ENCODE data around the gene COPS7B.
A peak's percentile ranks its signal among the peaks of the same experiment; 100 is the strongest.

The COPS7B gene

DNA sequence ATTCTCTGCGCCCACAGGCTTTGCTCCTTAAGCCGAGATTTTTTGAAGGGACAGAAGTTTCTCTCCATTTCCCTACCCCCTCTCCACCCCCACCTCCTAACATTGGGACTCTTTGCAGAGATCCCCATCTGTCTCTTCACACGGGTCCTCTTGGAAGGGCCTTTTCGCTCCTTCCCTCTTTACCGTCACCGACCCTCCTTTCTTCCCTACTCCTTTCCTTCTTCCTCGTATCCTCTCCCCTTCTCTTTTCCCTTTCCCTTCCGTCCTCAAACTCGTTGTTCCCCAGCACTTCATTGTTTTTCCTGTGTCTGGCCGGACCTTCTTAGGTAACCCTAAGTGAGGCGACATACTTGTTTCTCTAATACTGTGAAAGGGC lies 660 bp downstream of the COPS7B start:
- Histone ChIP-seq H3K9ac (ENCODE audit: low read depth in 1 of 2, low read length in 2 of 2) (peak overlapping the region; percentile 62 to 69), H3K27ac (ENCODE audit: low read depth, low read length) (no peak overlapping the region), H3K36me3 (ENCODE audit: control insufficient read depth in 1 of 2, insufficient read depth in 2 of 2, low read length in 2 of 2) (peaks cover 13 to 29% of the 10 kb centered on the region in 2 donors), H3K4me1 (ENCODE audit: control insufficient read depth in 1 of 2, insufficient read depth in 2 of 2, low read length in 2 of 2) (peaks cover 31 to 38% of the 10 kb centered on the region in 2 donors), H3K4me3 (ENCODE audit: low read depth in 1 of 2, low read length in 2 of 2) (peak overlapping the region; percentile 86 to 89), H3K27me3 (ENCODE audit: control insufficient read depth in 1 of 2, insufficient read depth in 2 of 2, low read length in 2 of 2) (no peaks in the 10 kb centered on the region), H3K9me3 (ENCODE audit: control insufficient read depth in 1 of 2, low read length in 2 of 2) (no peaks in the 10 kb centered on the region)

DNA sequence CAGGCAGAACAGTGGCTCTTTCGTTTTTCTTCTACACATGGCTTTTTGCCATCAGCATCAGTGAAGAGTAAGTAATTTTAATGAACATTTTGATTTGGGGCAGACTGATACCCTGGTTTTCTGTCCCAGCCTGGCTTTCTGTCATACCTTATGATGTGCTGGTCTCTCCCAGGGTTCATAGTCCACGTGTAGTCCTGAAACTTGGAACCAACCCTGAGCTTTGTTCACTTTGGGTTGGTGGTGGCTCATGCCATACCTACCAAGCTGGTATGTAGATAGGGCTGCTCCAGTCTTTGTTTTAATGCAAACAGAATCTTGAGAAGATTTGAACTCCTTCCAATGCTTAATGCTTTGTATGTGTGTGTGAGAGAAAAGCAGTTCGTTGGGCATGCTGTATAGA lies 4.9 kb downstream of the COPS7B start:
- no peaks in the 10 kb centered on the region for H3K27me3 ChIP-seq (ENCODE audit: control insufficient read depth in 1 of 2, insufficient read depth in 2 of 2, low read length in 2 of 2)
- H3K36me3 ChIP-seq (ENCODE audit: control insufficient read depth in 1 of 2, insufficient read depth in 2 of 2, low read length in 2 of 2) = peaks cover 17 to 64% of the 10 kb centered on the region in 2 donors
- H3K9me3 ChIP-seq (ENCODE audit: control insufficient read depth in 1 of 2, low read length in 2 of 2) = no peaks in the 10 kb centered on the region
- no peak overlapping the region for H3K9ac ChIP-seq (ENCODE audit: low read depth in 1 of 2, low read length in 2 of 2)
- H3K4me3 ChIP-seq (ENCODE audit: low read depth in 1 of 2, low read length in 2 of 2) = no peak overlapping the region
- H3K4me1 ChIP-seq (ENCODE audit: control insufficient read depth in 1 of 2, insufficient read depth in 2 of 2, low read length in 2 of 2) = peaks cover 11% of the 10 kb centered on the region in 2 donors
- no peak overlapping the region for H3K27ac ChIP-seq (ENCODE audit: low read depth, low read length)

DNA sequence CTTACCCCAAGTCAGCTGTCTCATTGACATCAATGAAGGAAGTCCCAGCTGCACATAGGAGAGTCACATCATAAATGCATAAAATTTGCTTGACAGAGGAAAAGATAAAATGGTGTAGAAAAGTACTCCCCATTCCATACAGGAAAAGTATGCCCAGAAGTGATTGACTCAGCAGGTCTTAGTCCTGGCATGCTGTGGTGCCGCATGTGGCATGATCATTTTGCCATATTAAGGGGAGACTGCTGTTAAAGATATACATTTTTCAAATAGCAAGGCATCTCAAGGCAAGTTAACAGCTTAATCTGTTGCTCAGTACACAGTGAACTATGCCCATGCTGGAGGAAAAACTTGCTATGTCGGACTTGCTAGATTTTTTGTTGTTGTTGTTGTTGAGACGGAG lies 8.1 kb downstream of the COPS7B start:
- H3K4me3 ChIP-seq (ENCODE audit: low read depth in 1 of 2, low read length in 2 of 2) = no peak overlapping the region
- no peaks in the 10 kb centered on the region for H3K4me1 ChIP-seq (ENCODE audit: control insufficient read depth in 1 of 2, insufficient read depth in 2 of 2, low read length in 2 of 2)
- no peaks in the 10 kb centered on the region for H3K9me3 ChIP-seq (ENCODE audit: control insufficient read depth in 1 of 2, low read length in 2 of 2)
- H3K27me3 ChIP-seq (ENCODE audit: control insufficient read depth in 1 of 2, insufficient read depth in 2 of 2, low read length in 2 of 2) = no peaks in the 10 kb centered on the region
- H3K27ac ChIP-seq (ENCODE audit: low read depth, low read length) = no peak overlapping the region
- no peak overlapping the region for H3K9ac ChIP-seq (ENCODE audit: low read depth in 1 of 2, low read length in 2 of 2)
- H3K36me3 ChIP-seq (ENCODE audit: control insufficient read depth in 1 of 2, insufficient read depth in 2 of 2, low read length in 2 of 2) = peaks cover 31 to 79% of the 10 kb centered on the region in 2 donors

DNA sequence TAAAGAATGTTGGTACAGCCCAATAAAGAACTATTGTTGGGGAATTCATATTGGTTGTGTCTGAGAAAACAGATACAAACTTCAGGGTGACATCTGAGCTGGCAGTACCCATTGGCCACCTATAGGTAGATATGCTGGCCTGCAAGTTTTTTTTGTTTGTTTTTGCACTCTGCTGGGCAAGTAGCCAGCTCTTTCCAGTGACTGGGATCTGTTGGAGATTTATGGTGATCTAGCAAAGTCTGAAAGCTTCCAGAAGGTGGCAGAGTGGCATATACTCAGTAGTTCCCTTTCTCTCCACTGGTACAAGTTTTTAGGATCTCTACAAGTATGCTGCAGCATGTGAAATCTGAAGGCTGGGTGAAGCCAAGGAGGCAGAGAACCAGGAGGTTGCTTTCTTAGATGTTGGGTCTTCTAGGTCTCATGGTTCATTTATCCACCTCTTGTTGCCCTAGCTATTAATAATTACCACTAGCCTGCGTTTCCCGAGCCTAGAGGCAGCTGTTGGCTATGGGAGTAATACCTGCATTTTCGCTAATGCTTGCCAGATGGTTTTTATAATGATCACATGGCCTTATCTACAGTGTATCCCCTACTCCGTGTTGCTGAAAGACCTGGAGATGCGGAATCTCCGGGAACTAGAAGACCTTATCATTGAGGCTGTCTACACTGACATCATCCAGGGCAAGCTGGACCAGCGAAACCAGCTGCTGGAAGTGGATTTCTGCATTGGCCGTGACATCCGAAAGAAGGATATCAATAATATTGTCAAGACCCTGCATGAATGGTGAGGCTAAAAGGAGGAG lies 9.5 kb downstream of the COPS7B start:
- H3K27ac ChIP-seq (ENCODE audit: low read depth, low read length) = no peak overlapping the region

DNA sequence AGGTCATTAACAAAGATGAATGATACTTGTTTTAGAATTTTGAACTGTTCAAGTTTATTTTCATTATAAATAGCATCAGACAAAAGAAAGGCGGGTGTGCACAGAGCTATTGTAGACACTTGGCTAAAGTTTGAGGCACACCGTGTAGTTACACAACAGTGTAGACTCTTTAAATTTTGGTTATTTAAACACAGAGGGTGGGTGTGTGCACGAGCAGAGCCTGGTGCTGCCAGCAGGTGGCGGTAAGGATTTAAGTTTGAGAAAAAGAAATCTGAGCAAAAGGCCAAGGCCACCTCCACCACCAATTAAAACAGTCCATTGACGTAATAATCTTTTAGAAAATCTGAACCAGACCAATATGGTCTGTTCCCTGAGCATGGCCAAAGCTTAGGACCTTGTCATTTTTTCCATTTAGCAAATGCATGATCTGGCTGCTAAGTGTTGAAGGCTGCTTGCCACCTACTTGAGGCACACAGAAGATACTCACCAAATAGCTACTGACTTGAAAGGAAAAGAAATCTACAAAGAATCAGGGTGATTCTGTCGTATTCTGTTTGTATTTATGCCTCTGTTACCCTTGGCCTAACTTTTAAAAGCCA lies 14.3 kb downstream of the COPS7B start:
- Histone ChIP-seq H3K36me3 (ENCODE audit: control insufficient read depth in 1 of 2, insufficient read depth in 2 of 2, low read length in 2 of 2) (peaks cover 31 to 58% of the 10 kb centered on the region in 2 donors), H3K9ac (ENCODE audit: low read depth in 1 of 2, low read length in 2 of 2) (no peak overlapping the region), H3K4me1 (ENCODE audit: control insufficient read depth in 1 of 2, insufficient read depth in 2 of 2, low read length in 2 of 2) (no peaks in the 10 kb centered on the region), H3K27me3 (ENCODE audit: control insufficient read depth in 1 of 2, insufficient read depth in 2 of 2, low read length in 2 of 2) (no peaks in the 10 kb centered on the region), H3K9me3 (ENCODE audit: control insufficient read depth in 1 of 2, low read length in 2 of 2) (no peaks in the 10 kb centered on the region), H3K4me3 (ENCODE audit: low read depth in 1 of 2, low read length in 2 of 2) (no peak overlapping the region), H3K27ac (ENCODE audit: low read depth, low read length) (no peak overlapping the region)

More for the DNA sequence above, 9.5 kb downstream of the COPS7B start:
- Histone ChIP-seq H3K9ac (ENCODE audit: low read depth in 1 of 2, low read length in 2 of 2) (peak overlapping the region in 1 of 2 donors; percentile 1), H3K4me1 (ENCODE audit: control insufficient read depth in 1 of 2, insufficient read depth in 2 of 2, low read length in 2 of 2) (no peaks in the 10 kb centered on the region), H3K36me3 (ENCODE audit: control insufficient read depth in 1 of 2, insufficient read depth in 2 of 2, low read length in 2 of 2) (peaks cover 31 to 79% of the 10 kb centered on the region in 2 donors), H3K4me3 (ENCODE audit: low read depth in 1 of 2, low read length in 2 of 2) (no peak overlapping the region), H3K9me3 (ENCODE audit: control insufficient read depth in 1 of 2, low read length in 2 of 2) (no peaks in the 10 kb centered on the region), H3K27me3 (ENCODE audit: control insufficient read depth in 1 of 2, insufficient read depth in 2 of 2, low read length in 2 of 2) (no peaks in the 10 kb centered on the region)

DNA sequence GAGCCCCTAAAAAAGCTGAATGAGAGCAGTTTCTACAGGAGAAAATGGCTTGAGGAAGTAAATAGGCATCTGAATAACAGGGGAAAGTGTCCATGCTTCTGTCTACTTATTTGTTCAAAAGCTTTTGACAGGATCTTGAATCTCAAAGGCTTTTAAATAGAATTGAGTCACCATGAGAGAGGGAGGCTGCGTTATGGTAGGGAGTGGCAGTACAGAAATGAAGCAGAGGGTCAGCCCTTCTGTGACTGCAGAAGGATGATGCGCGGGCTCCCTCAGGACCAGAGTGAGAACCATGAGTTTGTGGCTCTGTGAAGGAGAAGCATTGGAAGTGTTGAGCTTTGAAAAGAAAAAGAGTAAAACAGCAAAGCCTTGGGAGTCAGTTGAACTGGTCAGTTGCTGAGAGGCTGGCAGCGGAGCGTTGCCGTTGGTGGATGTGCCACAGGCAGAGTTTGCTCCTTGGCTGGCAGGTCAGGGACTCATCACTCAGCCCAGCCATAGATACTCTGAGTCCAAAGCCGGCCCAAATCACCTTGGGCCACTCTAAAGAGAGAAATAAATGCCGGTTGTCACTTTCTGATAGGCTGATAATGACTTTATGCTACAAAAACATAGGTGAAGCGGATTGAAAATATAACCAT lies 17.4 kb downstream of the COPS7B start:
- Histone ChIP-seq H3K4me3 (ENCODE audit: low read depth in 1 of 2, low read length in 2 of 2) (no peak overlapping the region), H3K9ac (ENCODE audit: low read depth in 1 of 2, low read length in 2 of 2) (no peak overlapping the region), H3K36me3 (ENCODE audit: control insufficient read depth in 1 of 2, insufficient read depth in 2 of 2, low read length in 2 of 2) (peaks cover 29 to 58% of the 10 kb centered on the region in 2 donors), H3K27me3 (ENCODE audit: control insufficient read depth in 1 of 2, insufficient read depth in 2 of 2, low read length in 2 of 2) (no peaks in the 10 kb centered on the region), H3K27ac (ENCODE audit: low read depth, low read length) (no peak overlapping the region), H3K4me1 (ENCODE audit: control insufficient read depth in 1 of 2, insufficient read depth in 2 of 2, low read length in 2 of 2) (no peaks in the 10 kb centered on the region), H3K9me3 (ENCODE audit: control insufficient read depth in 1 of 2, low read length in 2 of 2) (no peaks in the 10 kb centered on the region)

DNA sequence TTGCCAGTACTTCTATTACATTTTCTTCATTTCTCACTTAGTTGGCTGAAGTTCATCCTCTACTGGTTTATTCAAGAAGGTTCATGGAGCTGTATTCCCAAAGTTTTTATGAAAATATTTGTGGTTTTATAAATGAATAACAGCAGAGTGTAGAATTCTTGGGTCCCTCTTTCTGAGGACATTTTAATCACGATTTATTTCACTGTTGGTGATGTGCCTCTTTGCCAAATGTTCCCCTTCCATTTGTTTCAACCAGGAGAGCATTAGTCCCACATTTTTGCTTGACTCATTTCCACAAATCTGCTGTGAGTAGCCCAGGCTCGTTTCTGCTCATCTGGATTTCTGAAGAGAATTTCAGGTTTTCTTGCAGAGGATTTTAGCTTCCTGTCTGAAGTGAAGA lies 20.8 kb downstream of the COPS7B start:
- Histone ChIP-seq H3K27me3 (ENCODE audit: control insufficient read depth in 1 of 2, insufficient read depth in 2 of 2, low read length in 2 of 2) (no peaks in the 10 kb centered on the region), H3K9ac (ENCODE audit: low read depth in 1 of 2, low read length in 2 of 2) (no peak overlapping the region), H3K4me1 (ENCODE audit: control insufficient read depth in 1 of 2, insufficient read depth in 2 of 2, low read length in 2 of 2) (no peaks in the 10 kb centered on the region), H3K36me3 (ENCODE audit: control insufficient read depth in 1 of 2, insufficient read depth in 2 of 2, low read length in 2 of 2) (peaks cover 33 to 64% of the 10 kb centered on the region in 2 donors), H3K4me3 (ENCODE audit: low read depth in 1 of 2, low read length in 2 of 2) (no peak overlapping the region), H3K9me3 (ENCODE audit: control insufficient read depth in 1 of 2, low read length in 2 of 2) (no peaks in the 10 kb centered on the region), H3K27ac (ENCODE audit: low read depth, low read length) (no peak overlapping the region)

DNA sequence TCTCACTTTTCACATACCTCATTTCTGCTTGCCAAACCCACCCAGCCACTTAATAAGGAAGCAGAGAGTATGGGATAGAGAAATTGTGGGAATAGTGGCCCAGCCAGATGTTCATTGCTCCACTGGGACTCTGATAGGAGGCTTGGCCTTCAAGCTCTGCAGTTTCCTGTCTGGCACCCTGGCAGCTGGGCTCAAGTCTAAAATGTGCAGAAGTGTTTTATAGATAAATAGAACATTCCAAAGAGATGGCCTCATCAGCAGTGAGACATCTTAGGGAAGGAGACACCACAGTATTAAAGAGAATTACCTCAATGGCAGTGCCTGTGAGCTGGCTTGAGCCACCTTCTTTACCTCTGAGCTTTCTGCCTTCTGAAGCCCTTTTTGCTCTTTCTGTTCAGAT lies 24.7 kb downstream of the COPS7B start:
- H3K27ac ChIP-seq (ENCODE audit: low read depth, low read length) = no peak overlapping the region
- H3K9me3 ChIP-seq (ENCODE audit: control insufficient read depth in 1 of 2, low read length in 2 of 2) = peaks cover 0 to 5% of the 10 kb centered on the region in 2 donors
- H3K9ac ChIP-seq (ENCODE audit: low read depth in 1 of 2, low read length in 2 of 2) = no peak overlapping the region
- H3K36me3 ChIP-seq (ENCODE audit: control insufficient read depth in 1 of 2, insufficient read depth in 2 of 2, low read length in 2 of 2) = peaks cover 25 to 59% of the 10 kb centered on the region in 2 donors
- H3K4me1 ChIP-seq (ENCODE audit: control insufficient read depth in 1 of 2, insufficient read depth in 2 of 2, low read length in 2 of 2) = no peaks in the 10 kb centered on the region
- H3K4me3 ChIP-seq (ENCODE audit: low read depth in 1 of 2, low read length in 2 of 2) = no peak overlapping the region
- H3K27me3 ChIP-seq (ENCODE audit: control insufficient read depth in 1 of 2, insufficient read depth in 2 of 2, low read length in 2 of 2) = no peaks in the 10 kb centered on the region

DNA sequence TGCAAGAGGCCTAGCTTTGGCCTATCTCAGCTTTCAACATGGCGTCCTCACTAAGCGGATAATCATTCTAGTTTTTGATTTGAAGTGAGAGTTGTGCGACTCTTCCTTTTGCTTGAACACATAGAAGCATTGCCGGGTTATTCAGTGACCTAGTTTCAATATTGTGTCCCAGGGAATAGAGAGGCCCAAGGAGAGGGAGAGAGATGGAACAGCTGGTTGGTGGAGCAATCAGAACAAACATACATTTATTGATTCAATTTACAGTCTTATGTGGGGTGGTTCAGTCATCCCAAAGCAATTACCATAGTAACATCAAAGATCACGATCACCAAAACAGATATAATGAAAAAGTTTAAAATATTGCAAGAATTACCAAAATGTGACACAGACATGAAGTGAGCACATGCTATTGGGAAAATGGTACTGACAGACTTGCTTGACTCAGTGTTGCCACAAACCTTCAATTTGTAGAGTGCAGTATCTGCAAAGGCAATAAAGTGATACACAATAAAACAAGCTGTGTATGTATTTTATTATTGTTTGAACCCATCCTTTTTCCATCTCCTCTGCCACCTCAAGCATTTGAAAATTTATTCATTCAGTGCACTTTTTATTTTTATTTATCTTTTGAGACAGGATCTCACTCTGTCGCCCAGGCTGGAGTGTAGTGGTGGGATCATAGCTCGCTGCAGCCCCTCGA lies 30.2 kb downstream of the COPS7B start:
- no peak overlapping the region for H3K27ac ChIP-seq (ENCODE audit: low read depth, low read length)
- no peak overlapping the region for H3K9ac ChIP-seq (ENCODE audit: low read depth in 1 of 2, low read length in 2 of 2)
- H3K9me3 ChIP-seq (ENCODE audit: control insufficient read depth in 1 of 2, low read length in 2 of 2) = peaks cover 0 to 5% of the 10 kb centered on the region in 2 donors
- no peaks in the 10 kb centered on the region for H3K4me1 ChIP-seq (ENCODE audit: control insufficient read depth in 1 of 2, insufficient read depth in 2 of 2, low read length in 2 of 2)
- peaks cover 0 to 18% of the 10 kb centered on the region in 2 donors for H3K36me3 ChIP-seq (ENCODE audit: control insufficient read depth in 1 of 2, insufficient read depth in 2 of 2, low read length in 2 of 2)
- no peaks in the 10 kb centered on the region for H3K27me3 ChIP-seq (ENCODE audit: control insufficient read depth in 1 of 2, insufficient read depth in 2 of 2, low read length in 2 of 2)
- no peak overlapping the region for H3K4me3 ChIP-seq (ENCODE audit: low read depth in 1 of 2, low read length in 2 of 2)
